Measurements from ENCODE around the gene ST6GALNAC3. TPM values are rescaled to one million over a fixed set of nuclear protein-coding genes. Genes with fewer than 3 reads are reported as not detected.
"Not testable (repeated sequence)": the region's sequence is repeated elsewhere in the genome, so short reads cannot be mapped to it uniquely, and the experiment has no call there.

Gene ST6GALNAC3
- polyA plus RNA-seq, 4 donors, result 27.3 to 102 (median 82.0) TPM

GRCh38 chr1:76070538-76070937 lies 4.0 kb upstream of the ST6GALNAC3 start:
- DNase-seq (ENCODE audit: low read depth in 4 of 4, low spot score in 3 of 4), result no peak

- DNase-seq (ENCODE audit: low read depth in 4 of 4, low spot score in 3 of 4), result no peak
Measured at GRCh38 chr1:76073481-76073880, 1.1 kb upstream of the ST6GALNAC3 start.

- DNase-seq (ENCODE audit: low read depth in 4 of 4, low spot score in 3 of 4), result no peak
Measured at GRCh38 chr1:76075188-76075489, 593 bp downstream of the ST6GALNAC3 start.

DNA sequence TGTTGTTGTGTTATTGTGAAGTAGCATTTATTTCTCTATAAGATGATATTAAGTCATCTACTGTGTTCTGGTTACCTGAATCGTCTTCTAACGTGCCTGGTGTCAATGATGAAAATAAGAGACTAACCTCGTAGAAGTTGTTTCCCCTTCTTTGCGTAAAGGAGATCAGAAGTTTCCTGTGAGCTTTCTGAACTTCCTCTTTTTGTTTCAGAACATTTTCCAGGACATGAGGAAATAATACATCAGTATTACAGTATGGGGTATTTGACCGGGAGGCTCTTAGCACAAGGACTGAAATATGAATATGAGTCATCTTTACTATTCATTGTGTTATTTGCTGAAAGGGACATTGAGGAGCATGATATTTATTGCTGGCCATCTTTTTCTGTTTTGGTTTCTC lies 1.3 kb downstream of the ST6GALNAC3 start:
- DNase-seq (ENCODE audit: low read depth in 4 of 4, low spot score in 3 of 4), result no peak

- DNase-seq (ENCODE audit: low read depth in 4 of 4, low spot score in 3 of 4), result no peak
Measured at GRCh38 chr1:76079475-76080227, 5.1 kb downstream of the ST6GALNAC3 start.

DNA sequence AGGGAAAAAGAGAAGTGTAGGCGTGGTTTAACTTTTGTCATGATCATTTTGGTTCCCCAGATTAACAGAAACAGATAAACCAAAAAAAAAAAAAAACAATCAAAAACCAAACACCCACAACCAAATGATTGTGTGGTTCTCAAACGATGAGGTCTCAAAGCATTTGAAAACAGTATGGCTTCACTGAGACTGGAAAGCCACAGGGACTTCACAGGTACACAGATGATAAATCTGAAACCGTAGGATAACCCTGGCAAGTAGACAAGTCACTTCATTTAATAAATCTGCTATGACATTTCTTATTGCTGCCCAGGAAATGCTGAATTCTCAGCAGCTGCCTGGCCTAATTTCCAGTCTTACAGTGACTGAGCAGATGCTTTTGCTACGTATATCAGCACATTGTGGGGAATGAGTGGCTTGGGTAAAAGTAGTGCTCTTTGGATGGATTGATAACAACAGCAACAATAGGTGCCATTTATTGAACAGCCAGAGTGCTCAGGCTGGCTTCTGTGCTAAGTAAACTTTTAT lies 6.1 kb downstream of the ST6GALNAC3 start:
- DNase-seq (ENCODE audit: low read depth in 4 of 4, low spot score in 3 of 4), result no peak

- no peak for DNase-seq (ENCODE audit: low read depth in 4 of 4, low spot score in 3 of 4)
Measured at GRCh38 chr1:76082062-76082461, 7.5 kb downstream of the ST6GALNAC3 start.

DNA sequence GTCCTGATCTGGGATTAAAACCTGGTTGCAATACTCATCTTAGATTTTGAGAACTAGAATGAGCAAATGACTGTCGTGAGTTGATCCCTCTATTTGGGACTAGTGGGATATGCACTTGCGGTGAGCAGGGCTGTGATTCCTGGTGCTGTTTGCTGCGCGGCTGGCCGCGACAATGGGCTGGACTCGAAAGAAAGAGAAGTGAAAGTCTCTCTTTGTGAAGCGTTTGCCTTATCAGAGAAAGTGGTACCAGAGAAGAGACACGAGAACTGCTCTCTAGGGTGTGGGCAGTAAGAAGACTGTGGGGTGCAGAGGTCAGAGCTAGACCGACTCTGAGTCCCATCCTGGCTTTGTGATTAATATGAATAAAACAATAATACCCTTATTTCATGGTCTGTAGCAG lies 8.6 kb downstream of the ST6GALNAC3 start:
- DNase-seq (ENCODE audit: low read depth in 4 of 4, low spot score in 3 of 4), result no peak

GRCh38 chr1:76084029-76084627 lies 9.6 kb downstream of the ST6GALNAC3 start:
- DNase-seq (ENCODE audit: low read depth in 4 of 4, low spot score in 3 of 4), result no peak

DNA sequence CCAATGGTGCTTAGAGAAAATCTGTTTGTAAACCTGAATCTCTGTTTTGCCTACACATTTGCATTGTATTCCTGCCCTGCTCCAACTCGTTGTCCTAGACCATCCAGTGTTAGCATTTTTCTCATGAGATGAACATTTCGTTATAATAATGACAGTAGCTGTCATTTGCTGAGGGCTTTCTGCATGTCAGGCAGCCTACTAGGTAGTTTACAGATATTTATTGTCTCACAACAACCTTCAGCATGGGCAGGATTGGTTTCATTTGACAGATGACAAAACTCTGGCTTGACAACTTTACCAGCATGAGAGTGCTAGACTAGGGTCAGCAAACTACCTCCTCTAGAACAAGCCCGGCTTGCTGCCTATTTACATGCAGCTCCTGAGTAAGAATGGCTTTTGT lies 10.1 kb downstream of the ST6GALNAC3 start:
- no peak for DNase-seq (ENCODE audit: low read depth in 4 of 4, low spot score in 3 of 4)

- no peak for DNase-seq (ENCODE audit: low read depth in 4 of 4, low spot score in 3 of 4)
Measured at GRCh38 chr1:76086109-76086508, 11.6 kb downstream of the ST6GALNAC3 start.

GRCh38 chr1:76086597-76086996 lies 12.1 kb downstream of the ST6GALNAC3 start:
- DNase-seq (ENCODE audit: low read depth in 4 of 4, low spot score in 3 of 4), result no peak

- no peak for DNase-seq (ENCODE audit: low read depth in 4 of 4, low spot score in 3 of 4)
Measured at GRCh38 chr1:76090283-76091203, 16.0 kb downstream of the ST6GALNAC3 start.

DNA sequence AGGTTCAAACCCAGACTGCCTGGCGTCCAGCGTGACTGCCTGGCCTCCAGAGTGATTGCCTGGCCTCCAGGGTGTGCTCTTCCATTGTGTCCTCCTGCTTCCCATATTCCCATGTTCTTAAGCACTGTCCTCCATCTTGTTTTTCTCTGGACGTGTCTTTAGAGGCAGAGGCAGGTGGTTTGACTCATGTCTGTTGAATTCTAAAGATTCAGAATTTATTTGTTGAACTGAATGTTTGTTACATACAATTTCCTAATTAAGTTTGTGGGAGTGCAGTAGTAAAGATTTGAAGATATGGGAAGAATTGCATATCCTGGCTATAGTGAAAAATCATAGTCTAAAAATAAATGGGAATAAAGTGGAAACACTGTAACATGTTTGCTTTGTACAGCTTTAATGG lies 18.3 kb downstream of the ST6GALNAC3 start:
- no peak for DNase-seq (ENCODE audit: low read depth in 4 of 4, low spot score in 3 of 4)

- no peak for DNase-seq (ENCODE audit: low read depth in 4 of 4, low spot score in 3 of 4)
Measured at GRCh38 chr1:76093522-76094312, 19.2 kb downstream of the ST6GALNAC3 start.

GRCh38 chr1:76095802-76096201 lies 21.3 kb downstream of the ST6GALNAC3 start:
- no peak for DNase-seq (ENCODE audit: low read depth in 4 of 4, low spot score in 3 of 4)

- DNase-seq (ENCODE audit: low read depth in 4 of 4, low spot score in 3 of 4), result not testable (repeated sequence)
Measured at GRCh38 chr1:76097064-76097463, 22.5 kb downstream of the ST6GALNAC3 start.

DNA sequence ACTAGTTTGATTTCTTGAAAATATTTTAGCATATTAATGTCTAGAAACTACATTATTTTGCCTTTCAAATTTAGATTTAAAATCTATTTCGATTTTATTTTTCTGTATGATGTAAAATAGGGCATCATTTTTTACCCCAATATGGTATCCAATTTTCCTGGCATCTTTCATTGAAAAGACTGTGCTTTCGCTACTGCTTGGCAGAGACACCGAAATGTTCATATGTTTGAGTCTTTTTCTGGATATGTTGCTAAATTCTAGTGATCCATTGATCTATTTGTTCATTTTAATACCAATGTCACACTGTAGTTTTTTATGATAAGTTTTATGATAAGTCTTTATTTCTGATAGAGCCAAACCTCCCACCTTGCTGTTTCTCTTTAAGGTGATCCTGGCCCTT lies 24.3 kb downstream of the ST6GALNAC3 start:
- no peak for DNase-seq (ENCODE audit: low read depth in 4 of 4, low spot score in 3 of 4)

- no peak for DNase-seq (ENCODE audit: low read depth in 4 of 4, low spot score in 3 of 4)
Measured at GRCh38 chr1:76101548-76101947, 27.0 kb downstream of the ST6GALNAC3 start.

DNA sequence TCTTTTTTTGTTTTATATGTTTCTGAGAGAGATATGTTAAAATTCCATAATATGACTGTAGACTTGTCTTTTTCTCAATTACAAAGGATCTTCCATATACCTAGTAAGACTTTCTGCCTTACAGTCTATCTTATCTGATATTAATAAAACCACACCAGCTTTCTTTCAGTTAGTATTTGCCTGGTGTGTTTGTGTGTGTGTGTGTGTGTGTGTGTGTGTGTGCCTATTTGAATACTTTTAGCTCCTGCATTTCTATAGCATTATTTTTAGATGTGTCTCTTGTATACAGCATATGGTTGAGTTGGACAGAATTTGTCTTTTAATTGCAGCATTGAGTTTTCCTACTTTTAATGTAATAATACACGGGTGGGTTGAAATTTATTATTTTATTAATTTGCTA lies 27.5 kb downstream of the ST6GALNAC3 start:
- no peak for DNase-seq (ENCODE audit: low read depth in 4 of 4, low spot score in 3 of 4)

- DNase-seq (ENCODE audit: low read depth in 4 of 4, low spot score in 3 of 4), result no peak
Measured at GRCh38 chr1:76103034-76103433, 28.5 kb downstream of the ST6GALNAC3 start.
